ENCODE measurements around the gene ST6GALNAC2. TPM values are rescaled to one million over a fixed set of nuclear protein-coding genes. Genes with fewer than 3 reads are reported as not detected.

ST6GALNAC2 gene
- total RNA-seq, 2 experiments from 2014 or later: not detected

DNA sequence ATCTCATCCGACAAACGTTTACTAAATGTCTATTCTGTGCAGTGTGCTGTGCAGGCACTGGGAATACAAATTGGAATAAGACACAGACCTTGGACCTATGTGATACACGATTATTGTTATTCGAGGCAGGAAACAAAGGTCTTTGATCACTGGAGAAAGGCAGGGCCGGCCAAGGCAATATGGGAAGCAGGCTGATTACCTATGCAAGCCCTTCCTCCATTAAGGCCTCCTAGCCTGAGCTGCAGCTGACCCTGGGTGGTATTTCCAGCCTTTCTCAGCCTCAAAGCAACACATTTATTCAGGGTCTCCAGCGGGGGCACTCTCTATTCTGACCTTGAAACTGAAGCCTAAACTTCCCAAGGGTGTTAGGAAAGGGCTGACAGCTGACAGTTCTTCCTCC, 44.5 kb upstream of the ST6GALNAC2 start:
- Mint-ChIP-seq H3K4me1 (ENCODE audit: low read depth) (no peaks in the 10 kb centered on the region), H3K27me3 (no peaks in the 10 kb centered on the region), H3K27ac (no peak overlapping the region), H3K4me3 (no peak overlapping the region), H3K36me3 (ENCODE audit: low read depth) (no peaks in the 10 kb centered on the region), H3K9me3 (no peaks in the 10 kb centered on the region)
- TF ChIP-seq, protein P1, sequence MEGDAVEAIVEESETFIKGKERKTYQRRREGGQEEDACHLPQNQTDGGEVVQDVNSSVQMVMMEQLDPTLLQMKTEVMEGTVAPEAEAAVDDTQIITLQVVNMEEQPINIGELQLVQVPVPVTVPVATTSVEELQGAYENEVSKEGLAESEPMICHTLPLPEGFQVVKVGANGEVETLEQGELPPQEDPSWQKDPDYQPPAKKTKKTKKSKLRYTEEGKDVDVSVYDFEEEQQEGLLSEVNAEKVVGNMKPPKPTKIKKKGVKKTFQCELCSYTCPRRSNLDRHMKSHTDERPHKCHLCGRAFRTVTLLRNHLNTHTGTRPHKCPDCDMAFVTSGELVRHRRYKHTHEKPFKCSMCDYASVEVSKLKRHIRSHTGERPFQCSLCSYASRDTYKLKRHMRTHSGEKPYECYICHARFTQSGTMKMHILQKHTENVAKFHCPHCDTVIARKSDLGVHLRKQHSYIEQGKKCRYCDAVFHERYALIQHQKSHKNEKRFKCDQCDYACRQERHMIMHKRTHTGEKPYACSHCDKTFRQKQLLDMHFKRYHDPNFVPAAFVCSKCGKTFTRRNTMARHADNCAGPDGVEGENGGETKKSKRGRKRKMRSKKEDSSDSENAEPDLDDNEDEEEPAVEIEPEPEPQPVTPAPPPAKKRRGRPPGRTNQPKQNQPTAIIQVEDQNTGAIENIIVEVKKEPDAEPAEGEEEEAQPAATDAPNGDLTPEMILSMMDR (IDR thresholded peaks at IDR 0.05): no peak
- no peak for DNase-seq
- CTCF ChIA-PET: no interaction called here
- POLR2A ChIA-PET: no interaction called here
- no peak for ATAC-seq
- intact Hi-C loops (cut with micrococcal nuclease): no loop called here

GRCh38 chr17:76627510-76627909, 41.9 kb upstream of the ST6GALNAC2 start:
- H3K36me3 Mint-ChIP-seq (ENCODE audit: low read depth): no peaks in the 10 kb centered on the region
- no peak overlapping the region for H3K4me3 Mint-ChIP-seq
- ATAC-seq: no peak
- DNase-seq: no peak
- H3K9me3 Mint-ChIP-seq: no peaks in the 10 kb centered on the region
- H3K4me1 Mint-ChIP-seq (ENCODE audit: low read depth): peaks cover 7% of the 10 kb centered on the region
- peaks cover 1% of the 10 kb centered on the region for H3K27me3 Mint-ChIP-seq
- POLR2A ChIA-PET: no interaction called here
- intact Hi-C loops (cut with micrococcal nuclease): no loop called here
- no peak overlapping the region for H3K27ac Mint-ChIP-seq
- TF ChIP-seq, protein P1 (IDR thresholded peaks at IDR 0.05): no peak
- CTCF ChIA-PET: interaction anchor here (1.0 kb wide), 1 partner anchor 104 kb away, joined by 4 read pairs; no protein-coding TSS in a partner anchor

GRCh38 chr17:76626442-76626841, 40.8 kb upstream of the ST6GALNAC2 start:
- Mint-ChIP-seq H3K9me3 (no peaks in the 10 kb centered on the region), H3K27ac (no peak overlapping the region), H3K4me1 (ENCODE audit: low read depth) (peaks cover 7% of the 10 kb centered on the region), H3K36me3 (ENCODE audit: low read depth) (no peaks in the 10 kb centered on the region), H3K27me3 (peaks cover 1% of the 10 kb centered on the region), H3K4me3 (no peak overlapping the region)
- ChIA-PET CTCF (interaction anchor here (1.1 to 6.8 kb wide), 3 partner anchors 55 to 104 kb away, joined by 3 to 104 read pairs (median 64); no protein-coding TSS in a partner anchor), POLR2A (interaction anchor here (0.7 kb wide), 1 partner anchor 58 kb away, joined by 3 read pairs; no protein-coding TSS in a partner anchor)
- no peak for ATAC-seq
- intact Hi-C loops (cut with micrococcal nuclease): no loop called here
- TF ChIP-seq, protein P1 (IDR thresholded peaks at IDR 0.05): no peak
- no peak for DNase-seq

GRCh38 chr17:76625496-76625895, 39.8 kb upstream of the ST6GALNAC2 start:
- Mint-ChIP-seq H3K27ac (no peak overlapping the region), H3K4me1 (ENCODE audit: low read depth) (peaks cover 7% of the 10 kb centered on the region), H3K27me3 (peaks cover 1% of the 10 kb centered on the region), H3K36me3 (ENCODE audit: low read depth) (no peaks in the 10 kb centered on the region), H3K9me3 (no peaks in the 10 kb centered on the region), H3K4me3 (no peak overlapping the region)
- ATAC-seq: no peak
- no peak for DNase-seq
- TF ChIP-seq, protein P1 (IDR thresholded peaks at IDR 0.05): no peak
- intact Hi-C loops (cut with micrococcal nuclease): loop anchor here (2.0 kb wide), 1 partner anchor 103 kb away; no protein-coding TSS in a partner anchor
- POLR2A ChIA-PET: interaction anchor here (0.7 to 2.0 kb wide), 2 partner anchors 11 to 67 kb away, joined by 3 to 12 read pairs; no protein-coding TSS in a partner anchor
- CTCF ChIA-PET: interaction anchor here (0.8 to 6.8 kb wide), 13 partner anchors 9 to 167 kb away, joined by 3 to 104 read pairs (median 15); partner anchors contain the start of gene ST6GALNAC2

All from activated CD8-positive, alpha-beta T cell treated with anti-CD3 and anti-CD28 coated beads for 36 hours (primary cell).